BLaER1 (cell line): Measurements from ENCODE around the gene DMBT1.
"Not testable (repeated sequence)": the region's sequence is repeated elsewhere in the genome, so short reads cannot be mapped to it uniquely, and the experiment has no call there.

ENCODE experiments used
- H3K27ac ChIP-seq: shearing (Covaris generic); formaldehyde crosslinking; 2 replicates; pipeline ENCODE4 v1.8.1; 2022
- H3K27me3 ChIP-seq: shearing (Covaris generic); formaldehyde crosslinking; 2 replicates; pipeline ENCODE4 v1.8.1; 2022
- H3K36me3 ChIP-seq: shearing (Covaris generic); formaldehyde crosslinking; 2 replicates; pipeline ENCODE4 v1.8.1; 2022
- H3K4me1 ChIP-seq: shearing (Covaris generic); formaldehyde crosslinking; 2 replicates; pipeline ENCODE4 v1.8.1; 2022
- H3K4me2 ChIP-seq: shearing (Covaris generic); formaldehyde crosslinking; 2 replicates; pipeline ENCODE4 v1.8.1; 2022
- H3K4me3 ChIP-seq: shearing (Covaris generic); formaldehyde crosslinking; 2 replicates; pipeline ENCODE4 v1.8.1; 2022
- H3K9ac ChIP-seq: shearing (Covaris generic); formaldehyde crosslinking; 2 replicates; pipeline ENCODE4 v1.8.1; 2022
- H3K9me3 ChIP-seq: shearing (Covaris generic); formaldehyde crosslinking; 2 replicates; pipeline ENCODE4 v1.8.1; 2022
- H4K20me1 ChIP-seq: shearing (Covaris generic); formaldehyde crosslinking; 2 replicates; pipeline ENCODE4 v1.8.1; 2022
- Cebpa-rat ChIP-seq: shearing (Covaris generic); IDR thresholded peaks from 2 replicates; pipeline ENCODE4 v1.8.1; 2022

The DMBT1 gene

GRCh38 chr10:122575776-122576175, 15.2 kb downstream of the DMBT1 start:
- Histone ChIP-seq H4K20me1 (no peaks in the 10 kb centered on the region), H3K4me3 (no peak overlapping the region), H3K27ac (no peak overlapping the region), H3K9ac (no peak overlapping the region), H3K4me2 (no peak overlapping the region), H3K36me3 (no peaks in the 10 kb centered on the region), H3K27me3 (no peaks in the 10 kb centered on the region), H3K4me1 (no peaks in the 10 kb centered on the region), H3K9me3 (peaks cover 22% of the 10 kb centered on the region)
- no peak for TF ChIP-seq Cebpa-rat

- TF ChIP-seq Cebpa-rat = no peak
- no peaks in the 10 kb centered on the region for H3K4me1 ChIP-seq
- H3K4me3 ChIP-seq = no peak overlapping the region
- H3K36me3 ChIP-seq = no peaks in the 10 kb centered on the region
- no peaks in the 10 kb centered on the region for H3K27me3 ChIP-seq
- H3K9ac ChIP-seq = no peak overlapping the region
- no peaks in the 10 kb centered on the region for H4K20me1 ChIP-seq
- no peak overlapping the region for H3K27ac ChIP-seq
- no peak overlapping the region for H3K4me2 ChIP-seq
- H3K9me3 ChIP-seq = peaks cover 22% of the 10 kb centered on the region
Observed at GRCh38 chr10:122576291-122576690, 15.7 kb downstream of the DMBT1 start.

- H3K4me2 ChIP-seq = no peak overlapping the region
- no peaks in the 10 kb centered on the region for H3K4me1 ChIP-seq
- no peak overlapping the region for H3K27ac ChIP-seq
- H3K9me3 ChIP-seq = peaks cover 22% of the 10 kb centered on the region
- H3K36me3 ChIP-seq = no peaks in the 10 kb centered on the region
- no peak for TF ChIP-seq Cebpa-rat
- no peak overlapping the region for H3K9ac ChIP-seq
- no peaks in the 10 kb centered on the region for H4K20me1 ChIP-seq
- no peaks in the 10 kb centered on the region for H3K27me3 ChIP-seq
- H3K4me3 ChIP-seq = no peak overlapping the region
Observed at GRCh38 chr10:122577311-122577885, 16.8 kb downstream of the DMBT1 start.

- not testable (repeated sequence) for H3K36me3 ChIP-seq, H3K9me3 ChIP-seq, H3K4me2 ChIP-seq, H3K27me3 ChIP-seq, H4K20me1 ChIP-seq, H3K4me3 ChIP-seq, H3K9ac ChIP-seq, H3K27ac ChIP-seq
- peaks cover 10% of the 10 kb centered on the region for H3K4me1 ChIP-seq
Observed at GRCh38 chr10:122586070-122586469, 25.5 kb downstream of the DMBT1 start.

GRCh38 chr10:122587098-122587760, 26.7 kb downstream of the DMBT1 start:
- no peak overlapping the region for H3K27ac ChIP-seq
- no peak for TF ChIP-seq Cebpa-rat

GRCh38 chr10:122588381-122588780, 27.8 kb downstream of the DMBT1 start:
- Histone ChIP-seq H3K27ac (no peak overlapping the region), H3K27me3 (no peaks in the 10 kb centered on the region), H3K4me2 (peak overlapping the region; percentile 57), H3K4me1 (peaks cover 10% of the 10 kb centered on the region), H3K9me3 (no peaks in the 10 kb centered on the region), H3K9ac (no peak overlapping the region), H4K20me1 (no peaks in the 10 kb centered on the region), H3K36me3 (no peaks in the 10 kb centered on the region), H3K4me3 (no peak overlapping the region)
- TF ChIP-seq Cebpa-rat = no peak

More at GRCh38 chr10:122587098-122587760, 26.7 kb downstream of the DMBT1 start:
- H3K4me3 ChIP-seq = no peak overlapping the region
- H3K9me3 ChIP-seq = no peaks in the 10 kb centered on the region
- H3K9ac ChIP-seq = no peak overlapping the region
- H3K36me3 ChIP-seq = no peaks in the 10 kb centered on the region
- H4K20me1 ChIP-seq = no peaks in the 10 kb centered on the region
- no peaks in the 10 kb centered on the region for H3K27me3 ChIP-seq
- H3K4me2 ChIP-seq = no peak overlapping the region
- peaks cover 10% of the 10 kb centered on the region for H3K4me1 ChIP-seq

GRCh38 chr10:122590153-122590552, 29.6 kb downstream of the DMBT1 start:
- Histone ChIP-seq H3K36me3 (no peaks in the 10 kb centered on the region), H3K27me3 (no peaks in the 10 kb centered on the region), H3K4me3 (no peak overlapping the region), H3K4me1 (peaks cover 10% of the 10 kb centered on the region), H4K20me1 (no peaks in the 10 kb centered on the region), H3K27ac (no peak overlapping the region), H3K9me3 (no peaks in the 10 kb centered on the region), H3K9ac (no peak overlapping the region), H3K4me2 (no peak overlapping the region)
- TF ChIP-seq Cebpa-rat = no peak

GRCh38 chr10:122591736-122592135, 31.2 kb downstream of the DMBT1 start:
- Histone ChIP-seq H4K20me1 (no peaks in the 10 kb centered on the region), H3K9me3 (no peaks in the 10 kb centered on the region), H3K27ac (no peak overlapping the region), H3K9ac (no peak overlapping the region), H3K27me3 (no peaks in the 10 kb centered on the region), H3K4me3 (no peak overlapping the region), H3K4me2 (no peak overlapping the region), H3K36me3 (no peaks in the 10 kb centered on the region), H3K4me1 (peaks cover 10% of the 10 kb centered on the region)
- TF ChIP-seq Cebpa-rat = no peak

GRCh38 chr10:122592161-122592560, 31.6 kb downstream of the DMBT1 start:
- Histone ChIP-seq H3K9ac (no peak overlapping the region), H3K9me3 (no peaks in the 10 kb centered on the region), H3K27ac (no peak overlapping the region), H3K27me3 (no peaks in the 10 kb centered on the region), H3K4me2 (no peak overlapping the region), H3K4me3 (no peak overlapping the region), H3K36me3 (no peaks in the 10 kb centered on the region), H4K20me1 (no peaks in the 10 kb centered on the region), H3K4me1 (peaks cover 10% of the 10 kb centered on the region)
- TF ChIP-seq Cebpa-rat = no peak

- TF ChIP-seq Cebpa-rat = no peak
- no peaks in the 10 kb centered on the region for H4K20me1 ChIP-seq
- no peak overlapping the region for H3K27ac ChIP-seq
- no peaks in the 10 kb centered on the region for H3K36me3 ChIP-seq
- 0 out of 2 replicates have a peak, but pooled peaks cover 1% of the 10 kb centered on the region for H3K9me3 ChIP-seq
- H3K4me2 ChIP-seq = no peak overlapping the region
- H3K9ac ChIP-seq = no peak overlapping the region
- H3K4me1 ChIP-seq = no peaks in the 10 kb centered on the region
- H3K27me3 ChIP-seq = no peaks in the 10 kb centered on the region
- H3K4me3 ChIP-seq = no peak overlapping the region
Observed at GRCh38 chr10:122617476-122618270, 57.1 kb downstream of the DMBT1 start.
